Erythroblast (primary cell): ENCODE results near the gene GALNT7.

ENCODE experiments used
- DNase-seq, 2 experiments: peaks; one replicate each; lab custom pipeline; 2025; lab: John Stamatoyannopoulos, UW
- GATA1 ChIP-seq: IDR thresholded peaks from 2 replicates; pipeline ENCODE4 v1.6.1; 2011; ENCODE audit warnings: low read depth, mild to moderate bottlenecking, control low read depth, low read length, moderate library complexity
- POLR2A ChIP-seq: IDR thresholded peaks from 2 replicates; pipeline ENCODE4 v1.6.1; 2011; ENCODE audit warnings: mild to moderate bottlenecking, low read length

The GALNT7 gene

GRCh38 chr4:173265751-173266150 lies 97.1 kb downstream of the GALNT7 start:
- TF ChIP-seq POLR2A = no peak
- TF ChIP-seq GATA1 = no peak
- peak in 1 of 2 experiments; percentile 21 for DNase-seq

- no peak for TF ChIP-seq POLR2A
- no peak for TF ChIP-seq GATA1
Measured at GRCh38 chr4:173267711-173268110, 99.1 kb downstream of the GALNT7 start.

GRCh38 chr4:173269280-173269679 lies 100.7 kb downstream of the GALNT7 start:
- TF ChIP-seq GATA1 (no peak), POLR2A (no peak)
- DNase-seq = no peak

More at GRCh38 chr4:173267711-173268110, 99.1 kb downstream of the GALNT7 start:
- no peak for DNase-seq

- peak in 1 of 2 experiments; percentile 24 for DNase-seq
- TF ChIP-seq POLR2A (no peak), GATA1 (no peak)
Measured at GRCh38 chr4:173270312-173271027, 101.9 kb downstream of the GALNT7 start.

- DNase-seq = no peak
Measured at GRCh38 chr4:173272314-173272713, 103.7 kb downstream of the GALNT7 start.

GRCh38 chr4:173272996-173273395 lies 104.4 kb downstream of the GALNT7 start:
- TF ChIP-seq POLR2A (no peak), GATA1 (no peak)
- DNase-seq = no peak

More at GRCh38 chr4:173272314-173272713, 103.7 kb downstream of the GALNT7 start:
- TF ChIP-seq POLR2A (no peak), GATA1 (no peak)

- DNase-seq = no peak
- TF ChIP-seq POLR2A (no peak), GATA1 (no peak)
Measured at GRCh38 chr4:173273941-173274340, 105.3 kb downstream of the GALNT7 start.

DNA sequence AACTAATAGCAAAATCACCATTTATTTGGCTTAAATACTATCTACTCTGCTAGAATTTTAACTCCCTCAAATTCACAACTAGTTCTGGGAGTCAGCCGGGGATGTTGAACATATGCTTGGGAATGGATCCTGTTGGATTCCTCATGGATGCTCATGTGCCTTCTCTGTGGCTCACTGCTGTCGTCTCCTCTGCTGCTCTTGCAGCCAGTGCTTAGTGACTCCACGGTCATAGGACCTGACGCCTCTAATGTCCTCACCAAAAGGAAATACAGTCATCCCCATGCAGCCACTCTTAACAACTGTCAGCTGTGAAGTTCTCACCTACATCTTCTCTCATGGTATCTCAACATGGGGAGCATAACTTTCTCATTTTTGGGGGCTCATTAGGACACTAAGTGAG lies 106.1 kb downstream of the GALNT7 start:
- no peak for TF ChIP-seq POLR2A
- DNase-seq = no peak

GRCh38 chr4:173275150-173275549 lies 106.5 kb downstream of the GALNT7 start:
- no peak for TF ChIP-seq GATA1
- TF ChIP-seq POLR2A = no peak
- peak in 1 of 2 experiments; percentile 10 for DNase-seq

GRCh38 chr4:173277340-173277739 lies 108.7 kb downstream of the GALNT7 start:
- no peak for DNase-seq
- TF ChIP-seq GATA1 (no peak), POLR2A (no peak)

- TF ChIP-seq POLR2A (no peak), GATA1 (no peak)
- DNase-seq = peak; percentile 27 to 36
Measured at GRCh38 chr4:173280998-173281397, 112.4 kb downstream of the GALNT7 start.

- TF ChIP-seq GATA1 (no peak), POLR2A (peak; percentile 17)
- peak; percentile 56 to 79 for DNase-seq
Measured at GRCh38 chr4:173281406-173282255, 113.0 kb downstream of the GALNT7 start.

GRCh38 chr4:173282256-173282562 lies 113.6 kb downstream of the GALNT7 start:
- no peak for DNase-seq
- TF ChIP-seq GATA1 (no peak), POLR2A (no peak)

DNA sequence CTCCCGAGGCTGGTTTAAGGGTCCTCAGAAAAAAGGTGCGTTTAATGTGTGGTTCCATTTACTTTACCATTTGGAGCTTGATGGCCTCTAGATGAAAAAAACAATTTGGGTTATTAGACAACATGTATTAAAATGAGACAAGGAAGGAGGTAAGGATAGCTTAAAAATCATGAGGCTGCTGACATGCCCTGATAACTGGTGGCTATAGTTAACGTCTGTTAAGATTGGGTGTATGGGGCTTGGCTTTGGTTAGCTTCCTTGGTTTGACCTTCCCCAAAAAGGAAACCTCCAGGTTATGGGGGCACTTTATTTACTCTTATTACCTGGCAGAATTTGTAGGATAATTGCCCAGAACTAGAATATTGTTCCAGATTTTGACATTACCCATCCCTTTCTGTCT lies 114.0 kb downstream of the GALNT7 start:
- TF ChIP-seq POLR2A (no peak), GATA1 (no peak)
- DNase-seq = peak; percentile 18 to 36
